BJ (cell line): Measurements from ENCODE around the gene ELP4. TPM values are rescaled to one million over a fixed set of nuclear protein-coding genes. Genes with fewer than 3 reads are reported as not detected.

ENCODE experiments used
- CTCF ChIA-PET: fragments of 350-600 bp; formaldehyde crosslinking; extraction: SDS; loops from one replicate; lab custom pipeline; 2021; ENCODE audit warnings: antibody characterized with exemption, inconsistent platforms; lab: Yijun Ruan, JAX
- POLR2A ChIA-PET: fragments of 300-600 bp; sonication (Branson Sonifier 250); formaldehyde crosslinking; extraction: SDS; loops from one replicate; lab custom pipeline; 2021; ENCODE audit warnings: antibody characterized with exemption; lab: Charles Lee
- DNase-seq: peaks from one replicate; pipeline ENCODE4 v3.0.0-alpha.2; 2011; ENCODE audit warnings: low read depth
- H3K27me3 ChIP-seq: 2 replicates; pipeline ENCODE4 v1.6.0; 2011; ENCODE audit warnings: low read length; ENCODE audit not compliant: control insufficient read depth, insufficient read depth
- H3K36me3 ChIP-seq: 2 replicates; pipeline ENCODE4 v1.5.1; 2011; ENCODE audit warnings: low read length; ENCODE audit not compliant: control insufficient read depth, insufficient read depth
- H3K4me3 ChIP-seq: 2 replicates; pipeline ENCODE4 v1.5.1; 2011; ENCODE audit warnings: low read depth, mild to moderate bottlenecking, control low read depth, low read length
- polyA plus RNA-seq: library from polyadenylated mRNA; depleted of rRNA; stranded (reverse); fragments of >200 nt; gene quantifications from 2 replicates; pipeline ENCODE4 v1.2.3, GENCODE V29; 2011
- TF ChIP-seq, protein P1 (sequence below): IDR thresholded peaks from 2 replicates; pipeline ENCODE4 v1.5.1; 2011; ENCODE audit warnings: low read depth, mild to moderate bottlenecking, control low read depth, inconsistent platforms, low read length, moderate library complexity; ENCODE audit not compliant: insufficient read depth

ELP4 gene
- polyA plus RNA-seq, 1 experiment = 11.8 TPM

DNA sequence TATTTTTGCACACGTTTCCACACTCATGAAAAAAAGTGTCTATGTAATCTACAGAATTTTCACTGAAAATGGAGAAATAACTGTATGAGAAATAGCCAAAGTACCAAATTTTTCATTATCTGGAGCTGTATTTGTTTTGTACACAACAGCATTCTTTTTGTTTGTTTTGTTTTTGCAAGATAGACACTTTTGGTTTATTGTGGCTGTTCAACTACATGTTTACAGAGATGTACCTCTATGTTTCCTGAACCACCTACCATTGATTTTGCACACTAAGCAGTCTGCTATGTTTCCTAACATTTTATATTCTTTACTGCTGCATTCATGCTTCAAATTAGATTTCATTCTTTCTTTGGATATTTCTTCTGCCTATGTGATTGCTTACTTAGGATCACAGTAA, 116.3 kb downstream of the ELP4 start:
- no peak for DNase-seq
- TF ChIP-seq, protein P1, sequence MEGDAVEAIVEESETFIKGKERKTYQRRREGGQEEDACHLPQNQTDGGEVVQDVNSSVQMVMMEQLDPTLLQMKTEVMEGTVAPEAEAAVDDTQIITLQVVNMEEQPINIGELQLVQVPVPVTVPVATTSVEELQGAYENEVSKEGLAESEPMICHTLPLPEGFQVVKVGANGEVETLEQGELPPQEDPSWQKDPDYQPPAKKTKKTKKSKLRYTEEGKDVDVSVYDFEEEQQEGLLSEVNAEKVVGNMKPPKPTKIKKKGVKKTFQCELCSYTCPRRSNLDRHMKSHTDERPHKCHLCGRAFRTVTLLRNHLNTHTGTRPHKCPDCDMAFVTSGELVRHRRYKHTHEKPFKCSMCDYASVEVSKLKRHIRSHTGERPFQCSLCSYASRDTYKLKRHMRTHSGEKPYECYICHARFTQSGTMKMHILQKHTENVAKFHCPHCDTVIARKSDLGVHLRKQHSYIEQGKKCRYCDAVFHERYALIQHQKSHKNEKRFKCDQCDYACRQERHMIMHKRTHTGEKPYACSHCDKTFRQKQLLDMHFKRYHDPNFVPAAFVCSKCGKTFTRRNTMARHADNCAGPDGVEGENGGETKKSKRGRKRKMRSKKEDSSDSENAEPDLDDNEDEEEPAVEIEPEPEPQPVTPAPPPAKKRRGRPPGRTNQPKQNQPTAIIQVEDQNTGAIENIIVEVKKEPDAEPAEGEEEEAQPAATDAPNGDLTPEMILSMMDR = no peak
- H3K36me3 ChIP-seq = no peaks in the 10 kb centered on the region
- ChIA-PET CTCF (interaction anchor here (1.3 kb wide), 1 partner anchor 16 kb away, joined by 3 read pairs; no protein-coding TSS in a partner anchor), POLR2A (no interaction called here)
- no peak overlapping the region for H3K4me3 ChIP-seq
- H3K27me3 ChIP-seq = no peaks in the 10 kb centered on the region

DNA sequence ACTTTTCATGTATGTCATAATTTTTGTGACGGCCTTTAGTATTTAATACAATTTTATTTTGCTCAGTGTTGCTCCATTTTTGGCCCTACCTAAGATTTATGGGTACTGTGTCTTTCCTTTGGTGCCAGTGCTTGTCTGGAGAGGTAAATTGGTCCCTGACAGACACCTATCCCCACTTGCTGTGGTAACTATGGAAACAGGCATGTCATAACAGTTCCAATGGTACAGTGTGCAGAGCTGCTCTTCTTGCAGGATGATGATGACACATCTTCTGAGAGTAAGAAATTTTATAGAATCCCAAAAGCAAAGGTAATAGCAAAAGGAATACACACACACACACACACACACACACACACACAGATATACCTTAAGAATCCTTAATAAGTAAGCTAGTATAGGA, 118.5 kb downstream of the ELP4 start:
- H3K36me3 ChIP-seq = no peaks in the 10 kb centered on the region
- no peak for DNase-seq
- H3K4me3 ChIP-seq = no peak overlapping the region
- no peaks in the 10 kb centered on the region for H3K27me3 ChIP-seq
- POLR2A ChIA-PET = no interaction called here
- TF ChIP-seq, protein P1 = no peak
- CTCF ChIA-PET = interaction anchor here (0.7 kb wide), 1 partner anchor 924 kb away, joined by 4 read pairs; no protein-coding TSS in a partner anchor

DNA sequence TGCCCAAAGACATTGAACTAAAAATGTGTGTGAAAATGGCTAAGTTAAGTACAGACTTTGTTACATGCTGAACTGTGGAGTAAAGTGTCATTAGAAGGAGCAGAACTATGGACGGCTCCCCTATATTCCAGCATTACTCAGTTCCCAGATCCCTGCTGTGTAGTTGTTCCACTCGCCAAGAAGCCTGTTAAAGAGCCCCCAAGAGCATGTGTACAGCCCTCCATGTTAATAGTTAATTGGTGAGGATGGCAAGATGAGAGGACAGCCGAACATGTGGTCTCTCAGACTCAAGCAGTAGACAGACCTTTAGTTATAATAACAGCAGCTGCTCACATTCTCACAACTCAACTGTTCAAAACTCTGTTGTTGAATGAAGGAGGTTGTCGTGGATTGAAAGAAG, 127.4 kb downstream of the ELP4 start:
- no peak for DNase-seq
- TF ChIP-seq, protein P1 = no peak
- Histone ChIP-seq H3K27me3 (no peaks in the 10 kb centered on the region), H3K36me3 (no peaks in the 10 kb centered on the region), H3K4me3 (no peak overlapping the region)
- ChIA-PET CTCF (no interaction called here), POLR2A (no interaction called here)

DNA sequence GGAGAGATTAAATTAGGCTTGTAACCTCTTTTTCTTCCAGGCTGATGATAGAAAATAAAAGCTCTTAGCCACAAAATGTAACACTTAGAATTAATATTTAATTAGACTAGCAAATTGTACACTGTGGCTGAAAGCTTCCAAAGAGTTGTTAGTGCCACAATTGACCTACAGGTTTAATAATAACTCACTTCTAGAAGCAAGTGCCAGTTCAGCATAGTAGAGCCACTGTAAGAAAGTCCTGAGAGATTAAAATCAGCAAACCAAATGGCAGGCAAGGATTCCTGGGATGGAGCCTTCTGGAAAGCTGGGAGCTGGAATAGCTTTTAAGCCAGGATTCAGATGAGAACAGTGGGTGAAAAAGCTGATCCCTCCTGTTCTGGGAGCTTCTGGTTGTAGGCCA, 131.0 kb downstream of the ELP4 start:
- ChIA-PET POLR2A (no interaction called here), CTCF (interaction anchor here (0.8 to 2.1 kb wide), 5 partner anchors 9 to 317 kb away, joined by 3 to 6 read pairs (median 3); no protein-coding TSS in a partner anchor)
- no peaks in the 10 kb centered on the region for H3K27me3 ChIP-seq
- DNase-seq = no peak
- TF ChIP-seq, protein P1 = no peak
- no peaks in the 10 kb centered on the region for H3K36me3 ChIP-seq
- H3K4me3 ChIP-seq = no peak overlapping the region

DNA sequence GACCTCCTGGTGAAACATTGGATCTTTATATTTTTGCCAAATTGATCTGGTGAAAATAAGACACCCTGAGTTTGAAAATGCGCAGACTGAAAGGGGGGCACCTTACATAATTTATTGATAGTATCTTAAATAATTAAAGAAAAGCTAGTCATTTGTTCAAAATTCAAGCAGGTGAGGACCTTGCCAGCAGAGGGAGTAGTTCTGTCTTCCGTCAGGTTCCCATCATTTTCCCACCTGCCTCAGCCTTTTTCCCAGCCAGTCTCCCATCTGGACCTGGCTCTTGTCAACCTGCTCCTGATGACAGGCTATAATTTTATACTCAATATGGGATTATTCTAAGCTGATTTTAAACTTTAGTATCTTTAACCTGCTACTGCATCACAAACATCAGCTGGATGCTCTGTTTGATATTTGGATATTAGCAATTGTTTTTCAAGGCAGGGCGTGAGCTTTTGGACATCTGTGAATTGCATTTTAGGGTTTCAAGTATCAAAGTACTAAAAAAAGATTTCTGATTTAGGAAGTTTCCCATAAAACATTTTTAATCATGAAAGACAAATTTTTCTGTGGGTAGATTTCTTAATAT, 132.0 kb downstream of the ELP4 start:
- ChIA-PET POLR2A (no interaction called here), CTCF (interaction anchor here (0.6 to 2.1 kb wide), 13 partner anchors 8 to 534 kb away, joined by 3 to 9 read pairs (median 3); no protein-coding TSS in a partner anchor)
- TF ChIP-seq, protein P1 = peak; percentile 60
- Histone ChIP-seq H3K36me3 (no peaks in the 10 kb centered on the region), H3K27me3 (no peaks in the 10 kb centered on the region), H3K4me3 (no peak overlapping the region)
- no peak for DNase-seq
